HepG2 (cell line): ENCODE results near the gene SBK3. TPM values are rescaled to one million over a fixed set of nuclear protein-coding genes. Genes with fewer than 3 reads are reported as not detected.
A peak's percentile ranks its signal among the peaks of the same experiment; 100 is the strongest.

Experiments
- ARNT ChIP-seq: fragments of 450-650 bp; IDR thresholded peaks from 2 replicates; pipeline ENCODE4 v1.6.1; 2017
- CBFB ChIP-seq: sonication (generic); formaldehyde crosslinking; IDR thresholded peaks from 2 replicates; pipeline ENCODE4 v1.4.0; 2020; ENCODE audit warnings: missing genetic modification reagents
- CBX5 ChIP-seq: sonication (generic); formaldehyde crosslinking; IDR thresholded peaks from 2 replicates; pipeline ENCODE4 v1.4.0; 2020; ENCODE audit warnings: missing genetic modification reagents, borderline replicate concordance
- ERF ChIP-seq: IDR thresholded peaks from 2 replicates; pipeline ENCODE4 v1.6.1; 2018; ENCODE audit warnings: missing biosample characterization, missing genetic modification reagents
- GABPB1 ChIP-seq: IDR thresholded peaks from 2 replicates; pipeline ENCODE4 v1.6.1; 2016; ENCODE audit warnings: mild to moderate bottlenecking, missing genetic modification reagents, moderate library complexity, missing compliant biosample characterization
- KDM2A ChIP-seq: sonication (generic); formaldehyde crosslinking; IDR thresholded peaks from 2 replicates; pipeline ENCODE4 v1.4.0; 2020; ENCODE audit warnings: low read depth, missing genetic modification reagents, borderline replicate concordance
- MAZ ChIP-seq, 2 experiments: sonication (generic) in 1 of 2; formaldehyde crosslinking in 1 of 2; IDR thresholded peaks; 2 replicates each; pipeline versions ENCODE4 v1.5.0 to v1.6.1; 2012 to 2020; ENCODE audit warnings: low read depth in 2 of 2, mild to moderate bottlenecking in 2 of 2, borderline replicate concordance in 1 of 2, improper control_type of control experiment in 1 of 2, low read length in 1 of 2, missing genetic modification reagents in 1 of 2, moderate library complexity in 1 of 2
- MTF2 ChIP-seq: sonication (generic); formaldehyde crosslinking; IDR thresholded peaks from 2 replicates; pipeline ENCODE4 v1.5.0; 2020; ENCODE audit warnings: missing genetic modification reagents, borderline replicate concordance
- PATZ1 ChIP-seq: sonication (generic); formaldehyde crosslinking; IDR thresholded peaks from 2 replicates; pipeline ENCODE4 v1.4.0; 2020; ENCODE audit warnings: missing genetic modification reagents
- POGZ ChIP-seq: sonication (generic); formaldehyde crosslinking; IDR thresholded peaks from 2 replicates; pipeline ENCODE4 v1.4.0; 2020; ENCODE audit warnings: mild to moderate bottlenecking, missing genetic modification reagents
- POLR2AphosphoS5 ChIP-seq: IDR thresholded peaks from 2 replicates; pipeline ENCODE4 v1.6.1; 2012; ENCODE audit warnings: low read depth, low read length
- RFXAP ChIP-seq: sonication (generic); formaldehyde crosslinking; IDR thresholded peaks from 2 replicates; pipeline ENCODE4 v1.4.0; 2020; ENCODE audit warnings: missing genetic modification reagents, borderline replicate concordance
- RXRB ChIP-seq: IDR thresholded peaks from 2 replicates; pipeline ENCODE4 v1.6.1; 2016; ENCODE audit warnings: borderline replicate concordance, missing genetic modification reagents, missing compliant biosample characterization
- SAFB2 ChIP-seq: sonication (generic); formaldehyde crosslinking; IDR thresholded peaks from 2 replicates; pipeline ENCODE4 v1.5.1; 2020; ENCODE audit warnings: missing genetic modification reagents, low read depth, mild to moderate bottlenecking, borderline replicate concordance
- SOX5 ChIP-seq: IDR thresholded peaks from 2 replicates; pipeline ENCODE4 v1.6.1; 2016; ENCODE audit warnings: borderline replicate concordance
- SP4 ChIP-seq: sonication (generic); formaldehyde crosslinking; IDR thresholded peaks from 2 replicates; pipeline ENCODE4 v1.8.1; 2023; ENCODE audit warnings: mild to moderate bottlenecking, missing genetic modification reagents
- SPEN ChIP-seq: sonication (generic); formaldehyde crosslinking; IDR thresholded peaks from 2 replicates; pipeline ENCODE4 v1.5.1; 2020; ENCODE audit warnings: low read depth, mild to moderate bottlenecking, missing genetic modification reagents
- TFDP1 ChIP-seq: IDR thresholded peaks from 2 replicates; pipeline ENCODE4 v1.6.1; 2016; ENCODE audit warnings: missing compliant biosample characterization, missing genetic modification reagents, borderline replicate concordance
- THRA ChIP-seq: sonication (generic); formaldehyde crosslinking; IDR thresholded peaks from 2 replicates; pipeline ENCODE4 v1.4.0; 2020; ENCODE audit warnings: missing genetic modification reagents, borderline replicate concordance
- ZC3H13 ChIP-seq: sonication (generic); formaldehyde crosslinking; IDR thresholded peaks from 2 replicates; pipeline ENCODE4 v1.8.1; 2023; ENCODE audit warnings: mild to moderate bottlenecking, missing genetic modification reagents, moderate library complexity
- ZNF333 ChIP-seq: sonication (generic); formaldehyde crosslinking; IDR thresholded peaks from 2 replicates; pipeline ENCODE4 v1.4.0; 2020; ENCODE audit warnings: mild to moderate bottlenecking, missing genetic modification reagents, borderline replicate concordance
- ZNF644 ChIP-seq: IDR thresholded peaks from 2 replicates; pipeline ENCODE4 v1.6.1; 2016; ENCODE audit warnings: low read depth
- polyA plus RNA-seq, 8 experiments: library from polyadenylated mRNA; depleted of rRNA in 3 of 8; stranded (reverse) in 7 of 8; unstranded in 1 of 8; fragments of >200 nt; fragmentation: Illumina TruSeq in 4 of 8; extraction: Trizol in 4 of 8; gene quantifications; 2 replicates each; pipeline versions ENCODE4 v1.2.1 to v1.2.3, GENCODE V29; 2011 to 2016; ENCODE audit warnings: low read depth in 4 of 8, missing spikeins in 1 of 8, mixed read lengths in 1 of 8; ENCODE audit not compliant: insufficient read depth in 1 of 8
- total RNA-seq, 5 experiments: library from RNA; depleted of rRNA; stranded (reverse); fragments of >200 nt; fragmentation: Illumina TruSeq; extraction: Trizol; gene quantifications; 2 replicates each; pipeline ENCODE4 v1.2.3, GENCODE V29; 2016; ENCODE audit warnings: low read depth in 1 of 5
- TF ChIP-seq, protein P1 (sequence below): sonication (generic); formaldehyde crosslinking; IDR thresholded peaks from 2 replicates; pipeline ENCODE4 v1.4.0; 2020; ENCODE audit warnings: missing genetic modification reagents

SBK3 gene
- total and polyA plus RNA-seq, 2 of the 13 experiments (the other 11 are each of a cell fraction or from before 2014, with no cell fraction given) = 0.66 to 0.77 TPM

GRCh38 chr19:55516878-55517620 is 28.3 kb downstream of the SBK3 start (continued):
- TF ChIP-seq ZNF333 (no peak), MAZ (IDR thresholded peaks at IDR 0.05; ENCODE audit: borderline replicate concordance, low read depth, low read length) (no peak; the same call in 1 of the 2 replicates), MAZ (CRISPR knock-in tag; IDR thresholded peaks at IDR 0.05; ENCODE audit: low read depth) (peak; percentile 83), GABPB1 (CRISPR knock-in tag) (peak; percentile 80), POLR2AphosphoS5 (0 out of 2 replicates have a peak, but pooled peaks have one; percentile 35), CBFB (CRISPR knock-in tag) (0 out of 2 replicates have a peak, but pooled peaks have one; percentile 21), SOX5 (CRISPR knock-in tag) (peak; percentile 41; the same call in 1 of the 2 replicates), ZNF644 (CRISPR knock-in tag) (no peak), TFDP1 (CRISPR knock-in tag) (peak; percentile 37; the same call in 1 of the 2 replicates), ERF (CRISPR knock-in tag) (peak; percentile 70; the same call in 1 of the 2 replicates), RXRB (peak; percentile 65; the same call in 1 of the 2 replicates), ARNT (no peak), MTF2 (peak; percentile 95), RFXAP (CRISPR knock-in tag) (peak; percentile 100), SP4 (CRISPR knock-in tag) (peak; percentile 97), SPEN (CRISPR knock-in tag) (peak; percentile 49; the same call in 1 of the 2 replicates), CBX5 (CRISPR knock-in tag) (peak; percentile 89; the same call in 1 of the 2 replicates), SAFB2 (CRISPR knock-in tag) (peak; percentile 52; the same call in 1 of the 2 replicates), POGZ (CRISPR knock-in tag) (0 out of 2 replicates have a peak, but pooled peaks have one; percentile 21), ZC3H13 (CRISPR knock-in tag) (peak; percentile 46; the same call in 1 of the 2 replicates), PATZ1 (CRISPR knock-in tag) (peak; percentile 54; the same call in 1 of the 2 replicates), THRA (CRISPR knock-in tag) (peak; percentile 57; the same call in 1 of the 2 replicates), KDM2A (CRISPR knock-in tag) (peak; percentile 94)
- TF ChIP-seq, protein P1, sequence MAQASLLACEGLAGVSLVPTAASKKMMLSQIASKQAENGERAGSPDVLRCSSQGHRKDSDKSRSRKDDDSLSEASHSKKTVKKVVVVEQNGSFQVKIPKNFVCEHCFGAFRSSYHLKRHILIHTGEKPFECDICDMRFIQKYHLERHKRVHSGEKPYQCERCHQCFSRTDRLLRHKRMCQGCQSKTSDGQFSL (CRISPR knock-in tag) = 0 out of 2 replicates have a peak, but pooled peaks have one; percentile 68
